ENCODE data around the gene USP48. TPM values are rescaled to one million over a fixed set of nuclear protein-coding genes. Genes with fewer than 3 reads are reported as not detected.
A peak's percentile ranks its signal among the peaks of the same experiment; 100 is the strongest.

USP48 gene
- total and polyA plus RNA-seq, 10 of the 15 experiments (the other 5 are each of a cell fraction or from before 2014, with no cell fraction given): 21.2 to 115 (median 75.5) TPM

DNA sequence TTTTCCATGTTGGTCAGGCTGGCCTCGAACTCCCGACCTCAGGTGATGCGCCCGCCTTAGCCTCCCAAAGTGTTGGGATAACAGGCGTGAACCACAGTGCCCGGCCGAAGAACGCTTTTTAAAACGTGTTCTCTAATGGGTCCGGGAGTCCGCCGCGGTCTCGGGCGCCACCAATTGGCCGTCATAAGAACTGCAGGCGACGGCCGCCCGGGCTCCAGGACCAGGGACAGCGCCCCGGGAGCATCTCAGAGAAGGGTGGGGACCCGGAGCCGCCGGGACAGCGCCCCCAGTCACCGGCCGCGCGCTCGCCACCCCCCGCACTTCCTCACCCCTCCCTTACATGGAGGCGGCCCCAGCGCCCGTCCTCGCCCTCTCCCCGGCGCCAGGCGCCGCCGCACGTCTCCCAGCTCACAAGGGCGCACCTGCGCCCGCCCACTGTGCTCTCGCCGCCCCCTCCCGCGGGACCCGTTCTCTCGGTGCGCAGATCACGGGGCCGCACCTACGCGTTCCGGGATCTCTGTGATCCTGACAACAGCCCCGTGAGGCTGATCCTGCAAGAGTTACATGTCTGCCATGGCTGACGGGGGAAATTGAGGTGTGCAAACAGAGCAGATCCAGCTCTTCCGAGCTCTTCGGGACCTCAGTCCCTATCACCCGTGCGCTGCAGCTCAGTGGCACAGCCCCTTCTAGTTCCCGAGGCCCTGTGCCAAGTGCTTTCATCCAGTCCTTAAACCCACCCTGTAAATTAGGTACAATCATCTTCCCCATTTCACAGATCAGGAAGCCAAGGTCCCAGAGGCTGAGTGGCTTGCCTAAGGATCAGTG is 123.6 kb downstream of the USP48 start (continued):
- TF ChIP-seq, protein P1, sequence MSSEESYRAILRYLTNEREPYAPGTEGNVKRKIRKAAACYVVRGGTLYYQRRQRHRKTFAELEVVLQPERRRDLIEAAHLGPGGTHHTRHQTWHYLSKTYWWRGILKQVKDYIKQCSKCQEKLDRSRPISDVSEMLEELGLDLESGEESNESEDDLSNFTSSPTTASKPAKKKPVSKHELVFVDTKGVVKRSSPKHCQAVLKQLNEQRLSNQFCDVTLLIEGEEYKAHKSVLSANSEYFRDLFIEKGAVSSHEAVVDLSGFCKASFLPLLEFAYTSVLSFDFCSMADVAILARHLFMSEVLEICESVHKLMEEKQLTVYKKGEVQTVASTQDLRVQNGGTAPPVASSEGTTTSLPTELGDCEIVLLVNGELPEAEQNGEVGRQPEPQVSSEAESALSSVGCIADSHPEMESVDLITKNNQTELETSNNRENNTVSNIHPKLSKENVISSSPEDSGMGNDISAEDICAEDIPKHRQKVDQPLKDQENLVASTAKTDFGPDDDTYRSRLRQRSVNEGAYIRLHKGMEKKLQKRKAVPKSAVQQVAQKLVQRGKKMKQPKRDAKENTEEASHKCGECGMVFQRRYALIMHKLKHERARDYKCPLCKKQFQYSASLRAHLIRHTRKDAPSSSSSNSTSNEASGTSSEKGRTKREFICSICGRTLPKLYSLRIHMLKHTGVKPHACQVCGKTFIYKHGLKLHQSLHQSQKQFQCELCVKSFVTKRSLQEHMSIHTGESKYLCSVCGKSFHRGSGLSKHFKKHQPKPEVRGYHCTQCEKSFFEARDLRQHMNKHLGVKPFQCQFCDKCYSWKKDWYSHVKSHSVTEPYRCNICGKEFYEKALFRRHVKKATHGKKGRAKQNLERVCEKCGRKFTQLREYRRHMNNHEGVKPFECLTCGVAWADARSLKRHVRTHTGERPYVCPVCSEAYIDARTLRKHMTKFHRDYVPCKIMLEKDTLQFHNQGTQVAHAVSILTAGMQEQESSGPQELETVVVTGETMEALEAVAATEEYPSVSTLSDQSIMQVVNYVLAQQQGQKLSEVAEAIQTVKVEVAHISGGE (CRISPR knock-in tag; IDR thresholded peaks at IDR 0.05): no peak
- TF ChIP-seq NRF1 (conservative IDR thresholded peaks at IDR 0.05; ENCODE audit: low read depth, low read length): no peak
- no peak for TF ChIP-seq NR2F1 (conservative IDR thresholded peaks at IDR 0.05)
- no peak for TF ChIP-seq WRNIP1 (IDR thresholded peaks at IDR 0.05; ENCODE audit: borderline replicate concordance, low read depth, low read length)
- TF ChIP-seq BACH1 (IDR thresholded peaks at IDR 0.05; ENCODE audit: borderline replicate concordance): peak; percentile 32; the same call in 1 of the 2 replicates
- TF ChIP-seq, protein P2, sequence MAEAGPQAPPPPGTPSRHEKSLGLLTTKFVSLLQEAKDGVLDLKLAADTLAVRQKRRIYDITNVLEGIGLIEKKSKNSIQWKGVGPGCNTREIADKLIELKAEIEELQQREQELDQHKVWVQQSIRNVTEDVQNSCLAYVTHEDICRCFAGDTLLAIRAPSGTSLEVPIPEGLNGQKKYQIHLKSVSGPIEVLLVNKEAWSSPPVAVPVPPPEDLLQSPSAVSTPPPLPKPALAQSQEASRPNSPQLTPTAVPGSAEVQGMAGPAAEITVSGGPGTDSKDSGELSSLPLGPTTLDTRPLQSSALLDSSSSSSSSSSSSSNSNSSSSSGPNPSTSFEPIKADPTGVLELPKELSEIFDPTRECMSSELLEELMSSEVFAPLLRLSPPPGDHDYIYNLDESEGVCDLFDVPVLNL (IDR thresholded peaks at IDR 0.05; ENCODE audit: low read depth, low read length): no peak
- TF ChIP-seq, protein P3, sequence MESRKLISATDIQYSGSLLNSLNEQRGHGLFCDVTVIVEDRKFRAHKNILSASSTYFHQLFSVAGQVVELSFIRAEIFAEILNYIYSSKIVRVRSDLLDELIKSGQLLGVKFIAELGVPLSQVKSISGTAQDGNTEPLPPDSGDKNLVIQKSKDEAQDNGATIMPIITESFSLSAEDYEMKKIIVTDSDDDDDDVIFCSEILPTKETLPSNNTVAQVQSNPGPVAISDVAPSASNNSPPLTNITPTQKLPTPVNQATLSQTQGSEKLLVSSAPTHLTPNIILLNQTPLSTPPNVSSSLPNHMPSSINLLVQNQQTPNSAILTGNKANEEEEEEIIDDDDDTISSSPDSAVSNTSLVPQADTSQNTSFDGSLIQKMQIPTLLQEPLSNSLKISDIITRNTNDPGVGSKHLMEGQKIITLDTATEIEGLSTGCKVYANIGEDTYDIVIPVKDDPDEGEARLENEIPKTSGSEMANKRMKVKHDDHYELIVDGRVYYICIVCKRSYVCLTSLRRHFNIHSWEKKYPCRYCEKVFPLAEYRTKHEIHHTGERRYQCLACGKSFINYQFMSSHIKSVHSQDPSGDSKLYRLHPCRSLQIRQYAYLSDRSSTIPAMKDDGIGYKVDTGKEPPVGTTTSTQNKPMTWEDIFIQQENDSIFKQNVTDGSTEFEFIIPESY (IDR thresholded peaks at IDR 0.05): no peak
- TF ChIP-seq SRF (IDR thresholded peaks at IDR 0.05; ENCODE audit: low read depth in 2 of 2, low read length in 2 of 2): no peak
- TF ChIP-seq SMAD1 (IDR thresholded peaks at IDR 0.05; ENCODE audit: low read depth, partially characterized antibody): no peak
- no peak; a peak in 1 of 4 replicates for TF ChIP-seq EP300 (IDR thresholded peaks at IDR 0.05; ENCODE audit: borderline replicate concordance in 1 of 2, control insufficient read depth in 1 of 2, low read depth in 2 of 2, low read length in 2 of 2)
- TF ChIP-seq, protein P4, sequence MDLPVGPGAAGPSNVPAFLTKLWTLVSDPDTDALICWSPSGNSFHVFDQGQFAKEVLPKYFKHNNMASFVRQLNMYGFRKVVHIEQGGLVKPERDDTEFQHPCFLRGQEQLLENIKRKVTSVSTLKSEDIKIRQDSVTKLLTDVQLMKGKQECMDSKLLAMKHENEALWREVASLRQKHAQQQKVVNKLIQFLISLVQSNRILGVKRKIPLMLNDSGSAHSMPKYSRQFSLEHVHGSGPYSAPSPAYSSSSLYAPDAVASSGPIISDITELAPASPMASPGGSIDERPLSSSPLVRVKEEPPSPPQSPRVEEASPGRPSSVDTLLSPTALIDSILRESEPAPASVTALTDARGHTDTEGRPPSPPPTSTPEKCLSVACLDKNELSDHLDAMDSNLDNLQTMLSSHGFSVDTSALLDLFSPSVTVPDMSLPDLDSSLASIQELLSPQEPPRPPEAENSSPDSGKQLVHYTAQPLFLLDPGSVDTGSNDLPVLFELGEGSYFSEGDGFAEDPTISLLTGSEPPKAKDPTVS (IDR thresholded peaks at IDR 0.05; ENCODE audit: low read depth, low read length): 0 out of 2 replicates have a peak, but pooled peaks have one; percentile 24
- peak; percentile 47; the same call in 1 of the 2 replicates for TF ChIP-seq SPI1 (IDR thresholded peaks at IDR 0.05; ENCODE audit: borderline replicate concordance, insufficient read depth, low read depth, low read length)
- TF ChIP-seq, protein P5, sequence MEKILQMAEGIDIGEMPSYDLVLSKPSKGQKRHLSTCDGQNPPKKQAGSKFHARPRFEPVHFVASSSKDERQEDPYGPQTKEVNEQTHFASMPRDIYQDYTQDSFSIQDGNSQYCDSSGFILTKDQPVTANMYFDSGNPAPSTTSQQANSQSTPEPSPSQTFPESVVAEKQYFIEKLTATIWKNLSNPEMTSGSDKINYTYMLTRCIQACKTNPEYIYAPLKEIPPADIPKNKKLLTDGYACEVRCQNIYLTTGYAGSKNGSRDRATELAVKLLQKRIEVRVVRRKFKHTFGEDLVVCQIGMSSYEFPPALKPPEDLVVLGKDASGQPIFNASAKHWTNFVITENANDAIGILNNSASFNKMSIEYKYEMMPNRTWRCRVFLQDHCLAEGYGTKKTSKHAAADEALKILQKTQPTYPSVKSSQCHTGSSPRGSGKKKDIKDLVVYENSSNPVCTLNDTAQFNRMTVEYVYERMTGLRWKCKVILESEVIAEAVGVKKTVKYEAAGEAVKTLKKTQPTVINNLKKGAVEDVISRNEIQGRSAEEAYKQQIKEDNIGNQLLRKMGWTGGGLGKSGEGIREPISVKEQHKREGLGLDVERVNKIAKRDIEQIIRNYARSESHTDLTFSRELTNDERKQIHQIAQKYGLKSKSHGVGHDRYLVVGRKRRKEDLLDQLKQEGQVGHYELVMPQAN (conservative IDR thresholded peaks at IDR 0.05): peak; percentile 79
- no peak for TF ChIP-seq BRCA1 (IDR thresholded peaks at IDR 0.05; ENCODE audit: low read depth, low read length)
- TF ChIP-seq PAX8 (IDR thresholded peaks at IDR 0.05): no peak
- TF ChIP-seq RBBP5 (conservative IDR thresholded peaks at IDR 0.05): no peak
- TF ChIP-seq EGR1 (IDR thresholded peaks at IDR 0.05; ENCODE audit: borderline replicate concordance in 1 of 2, low read depth in 2 of 2, low read length in 2 of 2): no peak
- TF ChIP-seq ETV6 (conservative IDR thresholded peaks at IDR 0.05 in 1 of 2, IDR thresholded peaks at IDR 0.05 in 1 of 2; ENCODE audit: borderline replicate concordance in 1 of 2, low read depth in 1 of 2): no peak

Measured in GM12878 (cell line).